SW 1271 (cell line): Measurements from ENCODE around the gene QSOX1.
A peak's percentile ranks its signal among the peaks of the same experiment; 100 is the strongest.

Experiments
- DNase-seq, 2 experiments: peaks; one replicate each; lab custom pipeline; 2025; lab: John Stamatoyannopoulos, UW

Gene QSOX1

GRCh38 chr1:180170546-180171151 lies 16.0 kb downstream of the QSOX1 start:
- no peak for DNase-seq

- no peak for DNase-seq
Measured at GRCh38 chr1:180171691-180172090, 17.0 kb downstream of the QSOX1 start.

GRCh38 chr1:180173451-180173850 lies 18.8 kb downstream of the QSOX1 start:
- DNase-seq = no peak

GRCh38 chr1:180173952-180174351 lies 19.3 kb downstream of the QSOX1 start:
- no peak for DNase-seq

- no peak for DNase-seq
Measured at GRCh38 chr1:180175291-180175690, 20.6 kb downstream of the QSOX1 start.

GRCh38 chr1:180175806-180176205 lies 21.1 kb downstream of the QSOX1 start:
- DNase-seq = no peak

- DNase-seq = no peak
Measured at GRCh38 chr1:180176965-180177364, 22.3 kb downstream of the QSOX1 start.

- DNase-seq = no peak
Measured at GRCh38 chr1:180177931-180178330, 23.3 kb downstream of the QSOX1 start.

- peak in 1 of 2 experiments; percentile 3 for DNase-seq
Measured at GRCh38 chr1:180178511-180179161, 24.0 kb downstream of the QSOX1 start.

- DNase-seq = no peak
Measured at GRCh38 chr1:180179162-180179957, 24.7 kb downstream of the QSOX1 start.

GRCh38 chr1:180181048-180181447 lies 26.4 kb downstream of the QSOX1 start:
- DNase-seq = peak in 1 of 2 experiments; percentile 15

GRCh38 chr1:180181996-180182642 lies 27.4 kb downstream of the QSOX1 start:
- DNase-seq = no peak

- DNase-seq = no peak
Measured at GRCh38 chr1:180182643-180183311, 28.1 kb downstream of the QSOX1 start.

- DNase-seq = no peak
Measured at GRCh38 chr1:180183426-180183825, 28.8 kb downstream of the QSOX1 start.

GRCh38 chr1:180184041-180184440 lies 29.4 kb downstream of the QSOX1 start:
- no peak for DNase-seq

GRCh38 chr1:180185281-180185680 lies 30.6 kb downstream of the QSOX1 start:
- no peak for DNase-seq

GRCh38 chr1:180185971-180186645 lies 31.4 kb downstream of the QSOX1 start:
- DNase-seq = no peak

- DNase-seq = no peak
Measured at GRCh38 chr1:180186831-180187230, 32.2 kb downstream of the QSOX1 start.

- DNase-seq = no peak
Measured at GRCh38 chr1:180187626-180188025, 33.0 kb downstream of the QSOX1 start.

GRCh38 chr1:180188091-180188506 lies 33.4 kb downstream of the QSOX1 start:
- peak in 1 of 2 experiments; percentile 42 for DNase-seq

- DNase-seq = no peak
Measured at GRCh38 chr1:180188684-180189175, 34.1 kb downstream of the QSOX1 start.
